Heart left ventricle (tissue), 13 donors: ENCODE measurements around the gene C8G.

Experiments
- CTCF ChIP-seq, 12 donors: fragments of 200-600 bp; sonication (generic) in 4 of 12; IDR thresholded peaks; one replicate each; pipeline versions ENCODE4 v1.5.0 to v1.8.0; 2018 to 2022; ENCODE audit warnings: antibody characterized with exemption in 12 of 12, mild to moderate bottlenecking in 5 of 12
- POLR2A ChIP-seq, 2 donors: fragments of 450-650 bp; IDR thresholded peaks; one replicate each; pipeline ENCODE4 v1.6.1; 2017; ENCODE audit warnings: antibody characterized with exemption in 2 of 2, mild to moderate bottlenecking in 2 of 2, moderate library complexity in 2 of 2
- donor health status: ischemic (EF 13 %, LVEDD 7.1; RV severe dilation, severe dysfunction).
- donor health status: DM: no; HTN: yes; CAD: no.
- donor health status: DM: no; HTN: no; CAD: no.
- donor health status: ischemic (EF 25% LVEDD 6.9; RV normal size, moderate dysfunction).
- donor health status: ischemic (EF 25% LVEDD 5.7; RV mildly dilated, moderate dysfunction).
- donor health status: ischemic (EF 35%, LVEDD 5.7; RV mildly dilated, moderate dysfunction).
- donor health status: nonischemic (EF 11% LVEDD 7.7; RV severe dilation, severe dysfunction).
- donor health status: DM: yes; HTN: yes; CAD: no.
- donor health status: PGD.
- donor health status: ischemic (EF 29% LVEDD 5.4; RV normal size, mild dysfunction).
- donor health status: nonischemic (EF 23%, LVEDD 6.1; RV moderate dilation, normal function).

- TF ChIP-seq CTCF (IDR thresholded peaks at IDR 0.05) (no peak), POLR2A (IDR thresholded peaks at IDR 0.05) (no peak)
Measured at GRCh38 chr9:136962163-136962562, 17.1 kb downstream of the C8G start.
